ENCODE data around the gene STX1B.

- TF ChIP-seq EZH2 (IDR thresholded peaks at IDR 0.05) (no peak), POLR2AphosphoS5 (IDR thresholded peaks at IDR 0.05; ENCODE audit: borderline replicate concordance, low read depth, low read length) (no peak), FOXP2 (optimal IDR thresholded peaks at IDR 0.05; ENCODE audit: control extremely low read depth, extremely low read length, insufficient read depth) (no peak)
These were observed 49.1 kb downstream of the STX1B start for GRCh38 chr16:30961384-30961783.
